HepG2 (cell line): ENCODE measurements around the gene ACSF3. TPM values are rescaled to one million over a fixed set of nuclear protein-coding genes. Genes with fewer than 3 reads are reported as not detected.

Experiments used
- EEA1 ChIP-seq: sonication (generic); formaldehyde crosslinking; IDR thresholded peaks from 2 replicates; pipeline ENCODE4 v1.5.1; 2020; ENCODE audit warnings: mild to moderate bottlenecking, missing genetic modification reagents, borderline replicate concordance
- KAT7 ChIP-seq: IDR thresholded peaks from 2 replicates; pipeline ENCODE4 v1.6.1; 2018; ENCODE audit warnings: borderline replicate concordance, missing compliant biosample characterization
- NR2F1 ChIP-seq, 2 experiments: fragments of 450-650 bp in 1 of 2; formaldehyde crosslinking in 1 of 2; IDR thresholded peaks; 2 replicates each; pipeline versions ENCODE4 v1.5.0 to v1.6.1; 2016 to 2020; ENCODE audit warnings: mild to moderate bottlenecking in 1 of 2, missing compliant biosample characterization in 1 of 2, missing genetic modification reagents in 1 of 2, moderate library complexity in 1 of 2
- PRPF4 ChIP-seq: fragments of 200-400 bp; formaldehyde crosslinking; IDR thresholded peaks from 2 replicates; pipeline ENCODE4 v1.6.1; 2016; ENCODE audit warnings: low read length, low read depth; ENCODE audit not compliant: poor library complexity, severe bottlenecking
- RNF2 ChIP-seq: fragments of 450-650 bp; conservative IDR thresholded peaks from 2 replicates; pipeline ENCODE4 v1.6.1; 2016; ENCODE audit warnings: low read depth
- SP5 ChIP-seq: IDR thresholded peaks from 2 replicates; pipeline ENCODE4 v1.6.1; 2016; ENCODE audit warnings: low read depth, borderline replicate concordance
- THYN1 ChIP-seq: sonication (generic); formaldehyde crosslinking; IDR thresholded peaks from 2 replicates; pipeline ENCODE4 v1.8.1; 2023; ENCODE audit warnings: low read depth, mild to moderate bottlenecking, moderate library complexity, missing genetic modification reagents, borderline replicate concordance
- ZFP90 ChIP-seq: sonication (generic); formaldehyde crosslinking; IDR thresholded peaks from 2 replicates; pipeline ENCODE4 v1.8.0; 2022; ENCODE audit warnings: missing genetic modification reagents, mild to moderate bottlenecking, inconsistent platforms, borderline replicate concordance
- ZNF296 ChIP-seq: sonication (generic); formaldehyde crosslinking; conservative IDR thresholded peaks from 2 replicates; pipeline ENCODE4 v1.5.0; 2020; ENCODE audit warnings: mild to moderate bottlenecking, missing genetic modification reagents
- ZNF577 ChIP-seq: sonication (generic); formaldehyde crosslinking; IDR thresholded peaks from 2 replicates; pipeline ENCODE4 v1.4.0; 2020; ENCODE audit warnings: mild to moderate bottlenecking, low read depth, missing genetic modification reagents, borderline replicate concordance
- polyA plus RNA-seq, 8 experiments: library from polyadenylated mRNA; depleted of rRNA in 3 of 8; stranded (reverse) in 7 of 8; unstranded in 1 of 8; fragments of >200 nt; fragmentation: Illumina TruSeq in 4 of 8; extraction: Trizol in 4 of 8; gene quantifications; 2 replicates each; pipeline versions ENCODE4 v1.2.1 to v1.2.3, GENCODE V29; 2011 to 2016; ENCODE audit warnings: low read depth in 4 of 8, missing spikeins in 1 of 8, mixed read lengths in 1 of 8; ENCODE audit not compliant: insufficient read depth in 1 of 8
- total RNA-seq, 5 experiments: library from RNA; depleted of rRNA; stranded (reverse); fragments of >200 nt; fragmentation: Illumina TruSeq; extraction: Trizol; gene quantifications; 2 replicates each; pipeline ENCODE4 v1.2.3, GENCODE V29; 2016; ENCODE audit warnings: low read depth in 1 of 5
- TF ChIP-seq, protein P1 (sequence below): sonication (generic); formaldehyde crosslinking; IDR thresholded peaks from 2 replicates; pipeline ENCODE4 v1.4.0; 2020; ENCODE audit warnings: missing genetic modification reagents
- TF ChIP-seq, protein P2 (sequence below): sonication (generic); formaldehyde crosslinking; IDR thresholded peaks from 2 replicates; pipeline ENCODE4 v1.8.0; 2023; ENCODE audit warnings: mild to moderate bottlenecking, missing genetic modification reagents
- TF ChIP-seq, protein P3 (sequence below): IDR thresholded peaks from 2 replicates; pipeline ENCODE4 v1.6.1; 2016; ENCODE audit warnings: mild to moderate bottlenecking, missing biosample characterization, missing genetic modification reagents
- TF ChIP-seq, protein P4 (sequence below): sonication (generic); formaldehyde crosslinking; IDR thresholded peaks from 2 replicates; pipeline ENCODE4 v1.5.0; 2020; ENCODE audit warnings: mild to moderate bottlenecking, missing genetic modification reagents
- TF ChIP-seq, protein P5 (sequence below): IDR thresholded peaks from 2 replicates; pipeline ENCODE4 v1.6.1; 2016; ENCODE audit warnings: low read depth, borderline replicate concordance
- TF ChIP-seq, protein P6 (sequence below): sonication (generic); formaldehyde crosslinking; conservative IDR thresholded peaks from 2 replicates; pipeline ENCODE4 v1.4.0; 2020; ENCODE audit warnings: missing genetic modification reagents
- TF ChIP-seq, protein P7 (sequence below): IDR thresholded peaks from 2 replicates; pipeline ENCODE4 v1.6.1; 2016

Gene ACSF3
- total and polyA plus RNA-seq, 2 of the 13 experiments (the other 11 are each of a cell fraction or from before 2014, with no cell fraction given) = 14.9 to 30.6 TPM

DNA sequence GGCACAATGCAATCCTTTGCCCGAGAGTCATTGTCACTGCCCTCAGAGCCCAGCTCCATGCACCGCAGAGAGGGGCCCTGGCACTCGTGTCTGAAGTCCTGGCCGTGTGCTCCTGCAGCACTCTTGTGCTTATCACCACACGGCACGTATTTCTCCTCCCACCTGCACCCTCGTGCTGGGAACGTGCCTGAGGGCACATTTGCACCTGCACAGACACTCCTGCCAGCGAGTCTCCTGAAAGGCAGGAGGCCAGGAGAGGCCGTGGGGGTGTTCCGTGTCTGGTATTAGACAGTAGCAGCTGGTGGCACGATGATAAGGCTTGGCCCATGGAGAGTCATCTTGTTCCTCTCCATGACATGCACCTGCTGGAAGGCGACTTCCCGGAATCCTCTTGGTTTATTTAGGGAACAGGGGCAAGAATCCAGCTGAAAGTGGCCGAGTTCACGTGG lies 3.4 kb upstream of the ACSF3 start (continued):
- TF ChIP-seq, protein P1, sequence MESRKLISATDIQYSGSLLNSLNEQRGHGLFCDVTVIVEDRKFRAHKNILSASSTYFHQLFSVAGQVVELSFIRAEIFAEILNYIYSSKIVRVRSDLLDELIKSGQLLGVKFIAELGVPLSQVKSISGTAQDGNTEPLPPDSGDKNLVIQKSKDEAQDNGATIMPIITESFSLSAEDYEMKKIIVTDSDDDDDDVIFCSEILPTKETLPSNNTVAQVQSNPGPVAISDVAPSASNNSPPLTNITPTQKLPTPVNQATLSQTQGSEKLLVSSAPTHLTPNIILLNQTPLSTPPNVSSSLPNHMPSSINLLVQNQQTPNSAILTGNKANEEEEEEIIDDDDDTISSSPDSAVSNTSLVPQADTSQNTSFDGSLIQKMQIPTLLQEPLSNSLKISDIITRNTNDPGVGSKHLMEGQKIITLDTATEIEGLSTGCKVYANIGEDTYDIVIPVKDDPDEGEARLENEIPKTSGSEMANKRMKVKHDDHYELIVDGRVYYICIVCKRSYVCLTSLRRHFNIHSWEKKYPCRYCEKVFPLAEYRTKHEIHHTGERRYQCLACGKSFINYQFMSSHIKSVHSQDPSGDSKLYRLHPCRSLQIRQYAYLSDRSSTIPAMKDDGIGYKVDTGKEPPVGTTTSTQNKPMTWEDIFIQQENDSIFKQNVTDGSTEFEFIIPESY = no peak
- TF ChIP-seq RNF2 (peak; percentile 26; the same call in 1 of the 2 replicates), EEA1 (CRISPR knock-in tag) (0 out of 2 replicates have a peak, but pooled peaks have one; percentile 76), PRPF4 (no peak), THYN1 (CRISPR knock-in tag) (no peak), SP5 (CRISPR knock-in tag) (peak; percentile 60), ZNF296 (CRISPR knock-in tag) (peak; percentile 58; the same call in 1 of the 2 replicates), ZNF577 (CRISPR knock-in tag) (no peak), KAT7 (CRISPR knock-in tag) (no peak), NR2F1 (CRISPR knock-in tag; IDR thresholded peaks at IDR 0.05) (no peak), ZFP90 (no peak)
- TF ChIP-seq, protein P2, sequence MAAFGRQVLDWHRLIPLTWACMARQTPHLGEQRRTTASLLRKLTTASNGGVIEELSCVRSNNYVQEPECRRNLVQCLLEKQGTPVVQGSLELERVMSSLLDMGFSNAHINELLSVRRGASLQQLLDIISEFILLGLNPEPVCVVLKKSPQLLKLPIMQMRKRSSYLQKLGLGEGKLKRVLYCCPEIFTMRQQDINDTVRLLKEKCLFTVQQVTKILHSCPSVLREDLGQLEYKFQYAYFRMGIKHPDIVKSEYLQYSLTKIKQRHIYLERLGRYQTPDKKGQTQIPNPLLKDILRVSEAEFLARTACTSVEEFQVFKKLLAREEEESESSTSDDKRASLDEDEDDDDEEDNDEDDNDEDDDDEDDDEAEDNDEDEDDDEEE (CRISPR knock-in tag) = peak; percentile 77
- TF ChIP-seq, protein P3, sequence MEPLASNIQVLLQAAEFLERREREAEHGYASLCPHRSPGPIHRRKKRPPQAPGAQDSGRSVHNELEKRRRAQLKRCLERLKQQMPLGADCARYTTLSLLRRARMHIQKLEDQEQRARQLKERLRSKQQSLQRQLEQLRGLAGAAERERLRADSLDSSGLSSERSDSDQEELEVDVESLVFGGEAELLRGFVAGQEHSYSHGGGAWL (CRISPR knock-in tag) = peak; percentile 85
- TF ChIP-seq, protein P4, sequence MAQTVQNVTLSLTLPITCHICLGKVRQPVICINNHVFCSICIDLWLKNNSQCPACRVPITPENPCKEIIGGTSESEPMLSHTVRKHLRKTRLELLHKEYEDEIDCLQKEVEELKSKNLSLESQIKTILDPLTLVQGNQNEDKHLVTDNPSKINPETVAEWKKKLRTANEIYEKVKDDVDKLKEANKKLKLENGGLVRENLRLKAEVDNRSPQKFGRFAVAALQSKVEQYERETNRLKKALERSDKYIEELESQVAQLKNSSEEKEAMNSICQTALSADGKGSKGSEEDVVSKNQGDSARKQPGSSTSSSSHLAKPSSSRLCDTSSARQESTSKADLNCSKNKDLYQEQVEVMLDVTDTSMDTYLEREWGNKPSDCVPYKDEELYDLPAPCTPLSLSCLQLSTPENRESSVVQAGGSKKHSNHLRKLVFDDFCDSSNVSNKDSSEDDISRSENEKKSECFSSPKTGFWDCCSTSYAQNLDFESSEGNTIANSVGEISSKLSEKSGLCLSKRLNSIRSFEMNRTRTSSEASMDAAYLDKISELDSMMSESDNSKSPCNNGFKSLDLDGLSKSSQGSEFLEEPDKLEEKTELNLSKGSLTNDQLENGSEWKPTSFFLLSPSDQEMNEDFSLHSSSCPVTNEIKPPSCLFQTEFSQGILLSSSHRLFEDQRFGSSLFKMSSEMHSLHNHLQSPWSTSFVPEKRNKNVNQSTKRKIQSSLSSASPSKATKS = no peak
- TF ChIP-seq, protein P5, sequence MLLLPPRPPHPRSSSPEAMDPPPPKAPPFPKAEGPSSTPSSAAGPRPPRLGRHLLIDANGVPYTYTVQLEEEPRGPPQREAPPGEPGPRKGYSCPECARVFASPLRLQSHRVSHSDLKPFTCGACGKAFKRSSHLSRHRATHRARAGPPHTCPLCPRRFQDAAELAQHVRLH = no peak
- TF ChIP-seq, protein P6, sequence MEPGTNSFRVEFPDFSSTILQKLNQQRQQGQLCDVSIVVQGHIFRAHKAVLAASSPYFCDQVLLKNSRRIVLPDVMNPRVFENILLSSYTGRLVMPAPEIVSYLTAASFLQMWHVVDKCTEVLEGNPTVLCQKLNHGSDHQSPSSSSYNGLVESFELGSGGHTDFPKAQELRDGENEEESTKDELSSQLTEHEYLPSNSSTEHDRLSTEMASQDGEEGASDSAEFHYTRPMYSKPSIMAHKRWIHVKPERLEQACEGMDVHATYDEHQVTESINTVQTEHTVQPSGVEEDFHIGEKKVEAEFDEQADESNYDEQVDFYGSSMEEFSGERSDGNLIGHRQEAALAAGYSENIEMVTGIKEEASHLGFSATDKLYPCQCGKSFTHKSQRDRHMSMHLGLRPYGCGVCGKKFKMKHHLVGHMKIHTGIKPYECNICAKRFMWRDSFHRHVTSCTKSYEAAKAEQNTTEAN (CRISPR knock-in tag) = peak; percentile 77; the same call in 1 of the 2 replicates
- TF ChIP-seq, protein P7, sequence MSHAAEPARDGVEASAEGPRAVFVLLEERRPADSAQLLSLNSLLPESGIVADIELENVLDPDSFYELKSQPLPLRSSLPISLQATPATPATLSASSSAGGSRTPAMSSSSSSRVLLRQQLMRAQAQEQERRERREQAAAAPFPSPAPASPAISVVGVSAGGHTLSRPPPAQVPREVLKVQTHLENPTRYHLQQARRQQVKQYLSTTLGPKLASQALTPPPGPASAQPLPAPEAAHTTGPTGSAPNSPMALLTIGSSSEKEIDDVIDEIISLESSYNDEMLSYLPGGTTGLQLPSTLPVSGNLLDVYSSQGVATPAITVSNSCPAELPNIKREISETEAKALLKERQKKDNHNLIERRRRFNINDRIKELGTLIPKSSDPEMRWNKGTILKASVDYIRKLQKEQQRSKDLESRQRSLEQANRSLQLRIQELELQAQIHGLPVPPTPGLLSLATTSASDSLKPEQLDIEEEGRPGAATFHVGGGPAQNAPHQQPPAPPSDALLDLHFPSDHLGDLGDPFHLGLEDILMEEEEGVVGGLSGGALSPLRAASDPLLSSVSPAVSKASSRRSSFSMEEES (CRISPR knock-in tag) = 0 out of 2 replicates have a peak, but pooled peaks have one; percentile 37
